ENCODE results near the gene FBXL7. TPM values are rescaled to one million over a fixed set of nuclear protein-coding genes. Genes with fewer than 3 reads are reported as not detected.

The FBXL7 gene
- total RNA-seq, 4 donors from 2014 or later, result 2.1 to 25.6 (median 6.5) TPM

DNA sequence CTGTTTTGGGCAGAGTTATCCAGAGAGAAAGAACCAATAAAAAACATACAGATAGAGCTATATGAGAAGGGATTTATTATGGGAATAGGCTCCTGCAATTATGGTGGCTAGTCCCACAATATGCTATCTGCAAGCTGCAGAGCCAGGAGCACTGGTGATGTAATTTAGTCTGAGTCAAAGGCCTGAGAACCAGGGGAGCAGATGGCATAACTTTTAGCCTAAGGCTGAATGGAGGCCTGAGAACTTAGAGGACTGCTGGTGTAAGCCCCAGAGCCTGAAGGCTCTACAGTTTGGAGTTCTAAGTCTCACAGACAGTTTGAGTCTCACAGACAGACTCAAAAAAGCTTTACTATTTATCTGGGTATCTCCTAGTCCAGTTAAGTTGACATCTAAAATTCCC, 263.8 kb downstream of the FBXL7 start:
- Histone ChIP-seq H3K27me3 (no peaks in the 10 kb centered on the region), H3K36me3 (no peaks in the 10 kb centered on the region), H3K9me3 (no peaks in the 10 kb centered on the region), H3K4me3 (no peak overlapping the region), H3K4me1 (no peaks in the 10 kb centered on the region), H3K27ac (no peak overlapping the region)
- no peak for DNase-seq
- TF ChIP-seq, protein P1, sequence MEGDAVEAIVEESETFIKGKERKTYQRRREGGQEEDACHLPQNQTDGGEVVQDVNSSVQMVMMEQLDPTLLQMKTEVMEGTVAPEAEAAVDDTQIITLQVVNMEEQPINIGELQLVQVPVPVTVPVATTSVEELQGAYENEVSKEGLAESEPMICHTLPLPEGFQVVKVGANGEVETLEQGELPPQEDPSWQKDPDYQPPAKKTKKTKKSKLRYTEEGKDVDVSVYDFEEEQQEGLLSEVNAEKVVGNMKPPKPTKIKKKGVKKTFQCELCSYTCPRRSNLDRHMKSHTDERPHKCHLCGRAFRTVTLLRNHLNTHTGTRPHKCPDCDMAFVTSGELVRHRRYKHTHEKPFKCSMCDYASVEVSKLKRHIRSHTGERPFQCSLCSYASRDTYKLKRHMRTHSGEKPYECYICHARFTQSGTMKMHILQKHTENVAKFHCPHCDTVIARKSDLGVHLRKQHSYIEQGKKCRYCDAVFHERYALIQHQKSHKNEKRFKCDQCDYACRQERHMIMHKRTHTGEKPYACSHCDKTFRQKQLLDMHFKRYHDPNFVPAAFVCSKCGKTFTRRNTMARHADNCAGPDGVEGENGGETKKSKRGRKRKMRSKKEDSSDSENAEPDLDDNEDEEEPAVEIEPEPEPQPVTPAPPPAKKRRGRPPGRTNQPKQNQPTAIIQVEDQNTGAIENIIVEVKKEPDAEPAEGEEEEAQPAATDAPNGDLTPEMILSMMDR (IDR thresholded peaks at IDR 0.05), result no peak
- TF ChIP-seq POLR2A (IDR thresholded peaks at IDR 0.05), result no peak

DNA sequence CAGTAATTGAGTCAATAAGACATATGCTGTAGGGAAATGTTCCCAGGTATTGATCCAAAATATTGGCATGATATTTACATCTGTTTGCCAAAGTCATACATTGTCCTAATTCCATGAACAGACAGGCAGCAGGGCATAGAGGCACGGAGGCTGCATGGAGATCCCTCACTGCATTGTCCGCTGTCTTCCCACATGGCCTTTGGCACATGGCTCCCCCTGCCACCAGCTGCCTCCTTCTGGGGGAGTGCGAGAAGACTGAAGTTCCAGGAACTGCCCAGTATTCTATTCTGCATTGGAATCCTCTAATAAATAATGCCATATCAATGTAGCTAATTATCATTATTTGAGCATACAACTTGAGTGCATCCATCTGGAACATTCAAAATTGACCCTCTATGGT, 269.0 kb downstream of the FBXL7 start:
- H3K4me3 ChIP-seq, result no peak overlapping the region
- DNase-seq, result no peak
- TF ChIP-seq, protein P1 (IDR thresholded peaks at IDR 0.05), result no peak
- TF ChIP-seq POLR2A (IDR thresholded peaks at IDR 0.05), result no peak
- H3K36me3 ChIP-seq, result no peaks in the 10 kb centered on the region
- no peak overlapping the region for H3K27ac ChIP-seq
- no peaks in the 10 kb centered on the region for H3K4me1 ChIP-seq
- no peaks in the 10 kb centered on the region for H3K9me3 ChIP-seq
- H3K27me3 ChIP-seq, result no peaks in the 10 kb centered on the region

GRCh38 chr5:15772131-15772530, 272.2 kb downstream of the FBXL7 start:
- no peaks in the 10 kb centered on the region for H3K4me1 ChIP-seq
- no peak overlapping the region for H3K27ac ChIP-seq
- no peaks in the 10 kb centered on the region for H3K27me3 ChIP-seq
- no peak for TF ChIP-seq POLR2A (IDR thresholded peaks at IDR 0.05)
- no peak for DNase-seq
- no peak overlapping the region for H3K4me3 ChIP-seq
- no peaks in the 10 kb centered on the region for H3K36me3 ChIP-seq
- H3K9me3 ChIP-seq, result no peaks in the 10 kb centered on the region

- Histone ChIP-seq H3K36me3 (no peaks in the 10 kb centered on the region), H3K27me3 (no peaks in the 10 kb centered on the region), H3K9me3 (no peaks in the 10 kb centered on the region), H3K4me1 (no peaks in the 10 kb centered on the region), H3K4me3 (no peak overlapping the region), H3K27ac (no peak overlapping the region)
- TF ChIP-seq POLR2A (IDR thresholded peaks at IDR 0.05), result no peak
- TF ChIP-seq, protein P1 (IDR thresholded peaks at IDR 0.05), result no peak
- no peak for DNase-seq
These were observed 274.7 kb downstream of the FBXL7 start for GRCh38 chr5:15774632-15775031.

GRCh38 chr5:15776346-15776745, 276.4 kb downstream of the FBXL7 start:
- H3K4me1 ChIP-seq, result no peaks in the 10 kb centered on the region
- no peaks in the 10 kb centered on the region for H3K9me3 ChIP-seq
- H3K4me3 ChIP-seq, result no peak overlapping the region
- H3K27me3 ChIP-seq, result no peaks in the 10 kb centered on the region
- no peaks in the 10 kb centered on the region for H3K36me3 ChIP-seq
- H3K27ac ChIP-seq, result no peak overlapping the region
- DNase-seq, result no peak
- no peak for TF ChIP-seq POLR2A (IDR thresholded peaks at IDR 0.05)
- TF ChIP-seq, protein P1 (IDR thresholded peaks at IDR 0.05), result no peak

- DNase-seq, result no peak
- Histone ChIP-seq H3K9me3 (no peaks in the 10 kb centered on the region), H3K27me3 (no peaks in the 10 kb centered on the region), H3K4me3 (no peak overlapping the region), H3K27ac (no peak overlapping the region), H3K4me1 (no peaks in the 10 kb centered on the region), H3K36me3 (no peaks in the 10 kb centered on the region)
- TF ChIP-seq POLR2A (IDR thresholded peaks at IDR 0.05), result no peak
- TF ChIP-seq, protein P1 (IDR thresholded peaks at IDR 0.05), result no peak
These were observed 283.8 kb downstream of the FBXL7 start for GRCh38 chr5:15783734-15784133.
